ENCODE results near the gene THOC1. TPM values are rescaled to one million over a fixed set of nuclear protein-coding genes. Genes with fewer than 3 reads are reported as not detected.

The THOC1 gene
- total RNA-seq, 4 donors from 2014 or later = 34.1 to 109 (median 42.5) TPM

- no peaks in the 10 kb centered on the region for H3K27me3 ChIP-seq
- intact Hi-C loops (cut with DNase I; ENCODE audit: low total_unique reads) = no loop called here
Observed at GRCh38 chr18:245282-245847, 22.5 kb downstream of the THOC1 start.

GRCh38 chr18:240175-240574 lies 27.7 kb downstream of the THOC1 start:
- H3K27me3 ChIP-seq = no peaks in the 10 kb centered on the region
- H3K4me3 ChIP-seq = no peak overlapping the region
- H3K4me1 ChIP-seq = no peaks in the 10 kb centered on the region
- intact Hi-C loops (cut with DNase I; ENCODE audit: low total_unique reads) (no loop called here), in situ Hi-C loops (cut with MboI; ENCODE audit: low pct_ligation_motif_present in 1 of 4, low pct_unique_long_range_greater_than_20kb in 1 of 4, low sequenced_read_pairs in 3 of 4) (no loop called here)
- no peak for DNase-seq
- H3K36me3 ChIP-seq = peaks cover 0 to 10% (median under 1%) of the 10 kb centered on the region in 4 donors
- H3K9me3 ChIP-seq = no peaks in the 10 kb centered on the region
- WGBS, 2 donors (ENCODE audit: low coverage in 1 of 2) = 97 to 100% methylated on average over 1 of the region's 1 CpG
- no peak overlapping the region for H3K27ac ChIP-seq
- TF ChIP-seq EP300 (IDR thresholded peaks at IDR 0.05; ENCODE audit: low read depth) = no peak

More at GRCh38 chr18:245282-245847, 22.5 kb downstream of the THOC1 start:
- TF ChIP-seq POLR2A (IDR thresholded peaks at IDR 0.05) = no peak
- no peak for TF ChIP-seq EP300 (IDR thresholded peaks at IDR 0.05; ENCODE audit: low read depth)
- no peak for TF ChIP-seq CTCF (IDR thresholded peaks at IDR 0.05)
- no peak for TF ChIP-seq POLR2AphosphoS5 (IDR thresholded peaks at IDR 0.05)
- in situ Hi-C loops (cut with MboI; ENCODE audit: low pct_ligation_motif_present in 1 of 4, low pct_unique_long_range_greater_than_20kb in 1 of 4, low sequenced_read_pairs in 3 of 4) = no loop called here
- Histone ChIP-seq H3K4me3 (no peak overlapping the region), H3K4me1 (no peaks in the 10 kb centered on the region), H3K27ac (no peak overlapping the region), H3K9me3 (no peaks in the 10 kb centered on the region), H3K36me3 (peaks cover 0 to 54% (median 21%) of the 10 kb centered on the region in 4 donors)
- DNase-seq = no peak
- 81 to 92% methylated on average over 2 of the region's 2 CpGs for WGBS, 2 donors (ENCODE audit: low coverage in 1 of 2)

- Histone ChIP-seq H3K4me1 (peaks cover 0 to 4% (median 0%) of the 10 kb centered on the region in 4 donors), H3K36me3 (peaks cover 0 to 2% (median 0%) of the 10 kb centered on the region in 4 donors), H3K27me3 (no peaks in the 10 kb centered on the region), H3K27ac (no peak overlapping the region), H3K9me3 (no peaks in the 10 kb centered on the region), H3K4me3 (no peak overlapping the region)
- WGBS, 2 donors (ENCODE audit: low coverage in 1 of 2) = 33 to 42% methylated on average over 1 of the region's 1 CpG
- intact Hi-C loops (cut with DNase I; ENCODE audit: low total_unique reads) = no loop called here
- no peak for TF ChIP-seq POLR2A (IDR thresholded peaks at IDR 0.05)
- no peak for TF ChIP-seq CTCF (IDR thresholded peaks at IDR 0.05)
- no peak for TF ChIP-seq POLR2AphosphoS5 (IDR thresholded peaks at IDR 0.05)
- no peak for TF ChIP-seq EP300 (IDR thresholded peaks at IDR 0.05; ENCODE audit: low read depth)
- DNase-seq = no peak
- in situ Hi-C loops (cut with MboI; ENCODE audit: low pct_ligation_motif_present in 1 of 4, low pct_unique_long_range_greater_than_20kb in 1 of 4, low sequenced_read_pairs in 3 of 4) = no loop called here
Observed at GRCh38 chr18:231563-231962, 36.3 kb downstream of the THOC1 start.

- in situ Hi-C loops (cut with MboI; ENCODE audit: low pct_ligation_motif_present in 1 of 4, low pct_unique_long_range_greater_than_20kb in 1 of 4, low sequenced_read_pairs in 3 of 4) = no loop called here
Observed at GRCh38 chr18:228586-228985, 39.3 kb downstream of the THOC1 start.

GRCh38 chr18:227902-228301 lies 39.9 kb downstream of the THOC1 start:
- no peaks in the 10 kb centered on the region for H3K27me3 ChIP-seq
- intact Hi-C loops (cut with DNase I; ENCODE audit: low total_unique reads) = no loop called here
- no peak overlapping the region for H3K27ac ChIP-seq
- peaks cover 0 to 4% (median 0%) of the 10 kb centered on the region in 4 donors for H3K4me1 ChIP-seq
- H3K4me3 ChIP-seq = no peak overlapping the region
- peaks cover 0 to 27% (median 7%) of the 10 kb centered on the region in 4 donors for H3K36me3 ChIP-seq
- WGBS, 2 donors (ENCODE audit: low coverage in 1 of 2) = 89 to 93% methylated on average over 4 of the region's 4 CpGs
- no peak for DNase-seq
- in situ Hi-C loops (cut with MboI; ENCODE audit: low pct_ligation_motif_present in 1 of 4, low pct_unique_long_range_greater_than_20kb in 1 of 4, low sequenced_read_pairs in 3 of 4) = no loop called here
- no peaks in the 10 kb centered on the region for H3K9me3 ChIP-seq
- TF ChIP-seq CTCF (IDR thresholded peaks at IDR 0.05) = no peak

More at GRCh38 chr18:228586-228985, 39.3 kb downstream of the THOC1 start:
- no peak for DNase-seq
- H3K4me1 ChIP-seq = peaks cover 0 to 4% (median 0%) of the 10 kb centered on the region in 4 donors
- no peaks in the 10 kb centered on the region for H3K27me3 ChIP-seq
- H3K4me3 ChIP-seq = no peak overlapping the region
- intact Hi-C loops (cut with DNase I; ENCODE audit: low total_unique reads) = no loop called here
- H3K36me3 ChIP-seq = peaks cover 0 to 21% (median 4%) of the 10 kb centered on the region in 4 donors
- H3K9me3 ChIP-seq = no peaks in the 10 kb centered on the region
- no peak overlapping the region for H3K27ac ChIP-seq
- no peak for TF ChIP-seq EP300 (IDR thresholded peaks at IDR 0.05; ENCODE audit: low read depth)
- WGBS, 2 donors (ENCODE audit: low coverage in 1 of 2) = 100% methylated on average over 1 of the region's 1 CpG

Measured in transverse colon (tissue), 4 donors.